ENCODE measurements around the gene ARL15. TPM values are rescaled to one million over a fixed set of nuclear protein-coding genes. Genes with fewer than 3 reads are reported as not detected.
A peak's percentile ranks its signal among the peaks of the same experiment; 100 is the strongest.

Gene ARL15
- total and polyA plus RNA-seq, 5 donors, result 14.2 to 30.3 (median 24.8) TPM

GRCh38 chr5:53956196-53956595 lies 354.2 kb downstream of the ARL15 start:
- intact Hi-C loops (cut with DNase I), result no loop called here
- DNase-seq, result no peak
- Histone ChIP-seq H3K4me3 (ENCODE audit: low read length) (no peak overlapping the region), H3K27ac (ENCODE audit: low read length) (no peak overlapping the region), H3K9me3 (ENCODE audit: control insufficient read depth, low read length) (no peaks in the 10 kb centered on the region), H3K27me3 (ENCODE audit: control insufficient read depth, insufficient read depth) (no peaks in the 10 kb centered on the region), H3K4me1 (ENCODE audit: control insufficient read depth, insufficient read depth, low read length) (no peaks in the 10 kb centered on the region)
- 87% methylated on average over 1 of the region's 1 CpG for WGBS
- no peak for ATAC-seq

DNA sequence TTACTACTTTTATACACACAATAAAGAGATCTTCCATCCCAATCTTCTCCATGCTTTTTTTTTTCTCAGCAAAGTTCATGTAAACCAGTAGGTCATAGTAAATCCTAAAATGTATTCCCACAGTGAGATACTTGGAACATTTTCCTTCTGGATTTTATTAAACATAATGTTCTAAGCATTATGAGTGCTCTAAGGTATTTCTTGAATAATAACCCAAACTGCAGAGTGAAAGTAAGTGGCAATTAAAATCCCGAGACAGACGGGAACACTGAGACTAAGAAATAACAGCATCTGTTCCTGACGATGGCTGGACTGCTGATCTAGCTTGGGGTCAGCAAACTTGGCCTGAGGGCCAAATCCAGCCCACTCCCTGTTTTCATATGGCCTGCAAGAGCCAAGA lies 359.8 kb downstream of the ARL15 start:
- Histone ChIP-seq H3K4me1 (ENCODE audit: control insufficient read depth, insufficient read depth, low read length) (no peaks in the 10 kb centered on the region), H3K27ac (ENCODE audit: low read length) (no peak overlapping the region), H3K9me3 (ENCODE audit: control insufficient read depth, low read length) (no peaks in the 10 kb centered on the region), H3K27me3 (ENCODE audit: control insufficient read depth, insufficient read depth) (no peaks in the 10 kb centered on the region), H3K4me3 (ENCODE audit: low read length) (no peak overlapping the region)
- DNase-seq (no peak), ATAC-seq (no peak)
- intact Hi-C loops (cut with DNase I), result no loop called here
- WGBS, result 69% methylated on average over 3 of the region's 3 CpGs

GRCh38 chr5:53948598-53948997 lies 361.8 kb downstream of the ARL15 start:
- Histone ChIP-seq H3K9me3 (ENCODE audit: control insufficient read depth, low read length) (no peaks in the 10 kb centered on the region), H3K27me3 (ENCODE audit: control insufficient read depth, insufficient read depth) (no peaks in the 10 kb centered on the region), H3K4me3 (ENCODE audit: low read length) (no peak overlapping the region), H3K27ac (ENCODE audit: low read length) (no peak overlapping the region), H3K4me1 (ENCODE audit: control insufficient read depth, insufficient read depth, low read length) (no peaks in the 10 kb centered on the region)
- no peak for ATAC-seq
- 96% methylated on average over 4 of the region's 4 CpGs for WGBS
- intact Hi-C loops (cut with DNase I), result no loop called here
- DNase-seq, result no peak

DNA sequence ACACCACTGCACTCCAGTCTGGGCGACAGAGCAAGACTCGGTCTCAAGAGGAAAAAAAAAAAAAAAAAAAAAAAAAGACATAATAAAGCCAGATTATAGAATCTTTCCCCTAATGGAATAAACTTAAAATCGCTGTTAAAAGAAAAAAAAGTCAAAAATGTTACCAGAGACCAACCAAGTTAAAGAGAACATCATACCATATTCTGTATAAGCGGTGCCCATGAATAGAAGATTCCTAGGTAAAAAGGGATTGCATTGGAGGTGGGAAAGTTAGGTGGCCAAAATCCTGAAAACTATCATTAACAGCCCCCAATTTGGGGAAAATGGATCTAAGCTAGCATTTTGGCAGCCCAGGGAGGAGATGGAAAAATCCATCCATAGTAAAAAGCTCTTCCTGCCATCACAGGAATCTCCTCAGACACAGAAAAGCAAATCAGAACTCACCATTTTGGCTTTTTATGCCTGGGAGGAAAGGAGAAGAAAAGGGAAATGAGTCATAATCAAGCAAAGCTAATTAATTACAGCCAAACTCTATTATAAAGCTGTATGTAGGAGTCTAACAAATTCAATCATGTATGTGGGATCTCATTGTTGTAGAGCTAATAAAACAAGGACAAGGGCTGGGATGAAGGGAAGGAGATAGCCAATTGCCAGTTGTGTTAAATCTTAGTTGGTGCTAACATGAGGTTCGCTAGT lies 363.8 kb downstream of the ARL15 start:
- H3K4me1 ChIP-seq (ENCODE audit: control insufficient read depth, insufficient read depth, low read length), result no peaks in the 10 kb centered on the region
- DNase-seq (no peak), ATAC-seq (no peak)
- H3K27ac ChIP-seq (ENCODE audit: low read length), result no peak overlapping the region
- no peaks in the 10 kb centered on the region for H3K9me3 ChIP-seq (ENCODE audit: control insufficient read depth, low read length)
- WGBS, result 96% methylated on average over 5 of the region's 5 CpGs
- intact Hi-C loops (cut with DNase I), result no loop called here
- no peaks in the 10 kb centered on the region for H3K27me3 ChIP-seq (ENCODE audit: control insufficient read depth, insufficient read depth)
- no peak overlapping the region for H3K4me3 ChIP-seq (ENCODE audit: low read length)

DNA sequence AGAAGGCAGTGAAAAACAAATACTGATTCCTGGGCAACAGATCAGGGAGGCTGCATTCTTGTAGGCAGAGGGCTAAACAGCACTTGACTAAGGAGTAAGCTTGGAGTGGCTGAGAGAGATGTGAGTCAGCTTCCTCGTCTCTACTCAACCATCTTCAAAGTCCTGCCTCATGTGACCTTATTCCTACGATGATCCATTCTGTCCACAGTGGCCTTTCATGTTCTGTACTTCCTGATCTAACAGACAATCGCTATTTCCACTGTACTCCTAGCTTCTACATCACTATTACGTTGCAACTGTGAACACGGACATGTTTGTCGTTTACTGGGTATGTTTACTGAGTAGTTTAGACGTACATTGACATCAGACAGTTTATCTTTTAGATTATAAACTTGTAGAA lies 365.4 kb downstream of the ARL15 start:
- Histone ChIP-seq H3K27ac (ENCODE audit: low read length) (no peak overlapping the region), H3K27me3 (ENCODE audit: control insufficient read depth, insufficient read depth) (no peaks in the 10 kb centered on the region), H3K4me3 (ENCODE audit: low read length) (no peak overlapping the region), H3K4me1 (ENCODE audit: control insufficient read depth, insufficient read depth, low read length) (no peaks in the 10 kb centered on the region), H3K9me3 (ENCODE audit: control insufficient read depth, low read length) (no peaks in the 10 kb centered on the region)
- ATAC-seq (no peak), DNase-seq (no peak)
- intact Hi-C loops (cut with DNase I), result no loop called here
- 93% methylated on average over 7 of the region's 7 CpGs for WGBS

GRCh38 chr5:53943938-53944337 lies 366.4 kb downstream of the ARL15 start:
- Histone ChIP-seq H3K4me3 (ENCODE audit: low read length) (no peak overlapping the region), H3K27ac (ENCODE audit: low read length) (no peak overlapping the region), H3K9me3 (ENCODE audit: control insufficient read depth, low read length) (no peaks in the 10 kb centered on the region), H3K4me1 (ENCODE audit: control insufficient read depth, insufficient read depth, low read length) (no peaks in the 10 kb centered on the region), H3K27me3 (ENCODE audit: control insufficient read depth, insufficient read depth) (no peaks in the 10 kb centered on the region)
- no peak for ATAC-seq
- WGBS, result 100% methylated on average over 1 of the region's 1 CpG
- DNase-seq, result no peak
- intact Hi-C loops (cut with DNase I), result no loop called here

DNA sequence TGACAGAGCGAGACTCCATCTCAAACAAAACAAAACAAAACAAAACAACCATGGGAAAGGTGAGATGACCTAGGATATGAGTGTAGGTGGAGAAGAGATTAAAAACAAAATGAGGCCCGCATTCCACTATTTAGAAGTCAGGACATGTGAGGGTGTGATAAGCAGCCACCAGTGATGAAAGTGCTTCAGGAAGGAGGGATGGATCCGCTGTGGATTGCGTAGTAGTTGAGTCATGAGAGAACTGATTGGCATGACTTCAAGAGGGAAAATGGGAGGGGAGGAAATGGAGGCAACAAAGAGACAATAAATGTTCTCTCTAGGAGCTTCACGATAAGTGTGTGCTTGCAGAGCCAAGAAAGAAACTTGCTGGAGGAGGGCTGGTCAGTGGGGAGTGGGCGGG lies 367.6 kb downstream of the ARL15 start:
- Histone ChIP-seq H3K27ac (ENCODE audit: low read length) (no peak overlapping the region), H3K27me3 (ENCODE audit: control insufficient read depth, insufficient read depth) (no peaks in the 10 kb centered on the region), H3K4me3 (ENCODE audit: low read length) (no peak overlapping the region), H3K9me3 (ENCODE audit: control insufficient read depth, low read length) (no peaks in the 10 kb centered on the region), H3K4me1 (ENCODE audit: control insufficient read depth, insufficient read depth, low read length) (no peaks in the 10 kb centered on the region)
- ATAC-seq, result peak; percentile 87
- intact Hi-C loops (cut with DNase I), result no loop called here
- DNase-seq, result peak in 2 of 3 donors; percentile 14 to 33
- 53% methylated on average over 6 of the region's 6 CpGs for WGBS

DNA sequence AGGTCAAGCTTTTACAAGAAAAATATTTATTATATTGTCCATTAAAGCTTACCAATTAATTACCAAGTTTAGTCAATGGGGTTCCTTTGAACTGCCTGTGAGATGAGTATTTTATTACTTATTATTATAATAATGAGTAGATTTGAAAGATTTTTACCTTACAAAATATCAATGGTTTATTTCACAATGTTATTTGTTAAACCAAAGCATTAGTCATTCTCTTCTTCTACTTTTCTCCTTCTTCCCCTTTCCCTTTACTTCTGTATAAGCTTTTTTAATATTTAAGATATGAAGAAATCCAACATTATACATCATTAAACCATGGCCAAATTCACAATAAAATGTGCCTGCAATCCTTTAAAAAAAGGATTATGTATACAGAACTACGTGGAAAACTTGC lies 369.5 kb downstream of the ARL15 start:
- Histone ChIP-seq H3K4me3 (ENCODE audit: low read length) (no peak overlapping the region), H3K4me1 (ENCODE audit: control insufficient read depth, insufficient read depth, low read length) (no peaks in the 10 kb centered on the region), H3K27me3 (ENCODE audit: control insufficient read depth, insufficient read depth) (no peaks in the 10 kb centered on the region), H3K9me3 (ENCODE audit: control insufficient read depth, low read length) (no peaks in the 10 kb centered on the region), H3K27ac (ENCODE audit: low read length) (no peak overlapping the region)
- ATAC-seq (no peak), DNase-seq (no peak)
- 98% methylated on average over 1 of the region's 1 CpG for WGBS
- intact Hi-C loops (cut with DNase I), result no loop called here

- Histone ChIP-seq H3K4me3 (ENCODE audit: low read length) (no peak overlapping the region), H3K27ac (ENCODE audit: low read length) (no peak overlapping the region), H3K4me1 (ENCODE audit: control insufficient read depth, insufficient read depth, low read length) (peaks cover 2% of the 10 kb centered on the region), H3K9me3 (ENCODE audit: control insufficient read depth, low read length) (no peaks in the 10 kb centered on the region), H3K27me3 (ENCODE audit: control insufficient read depth, insufficient read depth) (no peaks in the 10 kb centered on the region)
- DNase-seq (no peak), ATAC-seq (no peak)
- intact Hi-C loops (cut with DNase I), result no loop called here
- 60% methylated on average over 2 of the region's 2 CpGs for WGBS
Observed at GRCh38 chr5:53937467-53937866, 372.9 kb downstream of the ARL15 start.

GRCh38 chr5:53936481-53937352 lies 373.7 kb downstream of the ARL15 start:
- Histone ChIP-seq H3K4me1 (ENCODE audit: control insufficient read depth, insufficient read depth, low read length) (peaks cover 2% of the 10 kb centered on the region), H3K27ac (ENCODE audit: low read length) (no peak overlapping the region), H3K9me3 (ENCODE audit: control insufficient read depth, low read length) (no peaks in the 10 kb centered on the region), H3K27me3 (ENCODE audit: control insufficient read depth, insufficient read depth) (no peaks in the 10 kb centered on the region), H3K4me3 (ENCODE audit: low read length) (no peak overlapping the region)
- intact Hi-C loops (cut with DNase I), result no loop called here
- DNase-seq, result peak in 1 of 3 donors; percentile 68
- ATAC-seq, result peak; percentile 42 to 60
- WGBS, result 41% methylated on average over 7 of the region's 7 CpGs

GRCh38 chr5:53934151-53934820 lies 376.1 kb downstream of the ARL15 start:
- no peaks in the 10 kb centered on the region for H3K27me3 ChIP-seq (ENCODE audit: control insufficient read depth, insufficient read depth)
- H3K4me1 ChIP-seq (ENCODE audit: control insufficient read depth, insufficient read depth, low read length), result peaks cover 2% of the 10 kb centered on the region
- WGBS, result 62% methylated on average over 4 of the region's 4 CpGs
- no peak overlapping the region for H3K4me3 ChIP-seq (ENCODE audit: low read length)
- H3K27ac ChIP-seq (ENCODE audit: low read length), result no peak overlapping the region
- ATAC-seq (no peak), DNase-seq (no peak)
- intact Hi-C loops (cut with DNase I), result no loop called here
- no peaks in the 10 kb centered on the region for H3K9me3 ChIP-seq (ENCODE audit: control insufficient read depth, low read length)
